Heart right ventricle (tissue), 16 donors: ENCODE data around the gene IL31RA. TPM values are rescaled to one million over a fixed set of nuclear protein-coding genes. Genes with fewer than 3 reads are reported as not detected.
"Not testable (repeated sequence)": the region's sequence is repeated elsewhere in the genome, so short reads cannot be mapped to it uniquely, and the experiment has no call there.

Source experiments
- ATAC-seq, 8 donors: fragments of 200-7000 bp; cut with Tn5 transposase; one replicate each; pipeline ENCODE4 v1.9.1; 2020; ENCODE audit warnings: mild to moderate bottlenecking in 8 of 8, moderate library complexity in 8 of 8, moderate number of reproducible peaks in 1 of 8
- DNase-seq, 2 donors: peaks; one replicate each; pipeline ENCODE4 v3.0.0-alpha.2; 2020
- H3K27ac ChIP-seq, 10 donors: fragments of 200-600 bp; sonication (generic) in 2 of 10; one replicate each; pipeline versions ENCODE4 v1.5.0 to v1.8.0; 2020 to 2022; ENCODE audit warnings: mild to moderate bottlenecking in 3 of 10
- H3K27me3 ChIP-seq, 7 donors: fragments of 200-600 bp; one replicate each; pipeline ENCODE4 v1.8.0; 2021 to 2022; ENCODE audit warnings: mild to moderate bottlenecking in 2 of 7
- H3K36me3 ChIP-seq, 9 donors: fragments of 200-600 bp; sonication (generic) in 1 of 9; one replicate each; pipeline versions ENCODE4 v1.5.0 to v1.8.0; 2020 to 2022; ENCODE audit warnings: mild to moderate bottlenecking in 2 of 9
- H3K4me1 ChIP-seq, 9 donors: fragments of 200-600 bp; sonication (generic) in 1 of 9; one replicate each; pipeline versions ENCODE4 v1.5.0 to v1.8.0; 2020 to 2022; ENCODE audit warnings: mild to moderate bottlenecking in 4 of 9
- H3K4me3 ChIP-seq, 10 donors: fragments of 200-600 bp; sonication (generic) in 2 of 10; one replicate each; pipeline versions ENCODE4 v1.5.0 to v1.8.0; 2020 to 2022; ENCODE audit warnings: mild to moderate bottlenecking in 7 of 10, moderate library complexity in 2 of 10
- H3K9me3 ChIP-seq, 11 donors: fragments of 200-600 bp in 10 of 11; sonication (generic) in 2 of 11; one replicate each; pipeline versions ENCODE4 v1.5.0 to v1.8.0; 2013 to 2022; ENCODE audit warnings: mild to moderate bottlenecking in 2 of 11, control low read depth in 1 of 11, moderate library complexity in 1 of 11
- WGBS, 2 donors: extraction: QIAGEN DNeasy Blood & Tissue Kit; methylation state at CpG; one replicate each; pipeline ENCODE4 v1.1.7; 2013; ENCODE audit warnings: inconsistent platforms in 1 of 2; 5-methylcytosine and 5-hydroxymethylcytosine counted together
- intact Hi-C, 10 donors: fragments of 100-400 bp; cut with DNase I; formaldehyde crosslinking; loops; one replicate each; pipeline versions ENCODE4 v1.11.1 to v1.14.2; 2022
- polyA plus RNA-seq, 2 donors: library from polyadenylated mRNA; stranded (reverse); fragments of 200-250 nt; gene quantifications; one replicate each; pipeline ENCODE4 v1.2.3, GENCODE V29; 2013
- total RNA-seq, 10 donors: library from RNA; stranded (reverse); fragmentation: NEBNext Ultra II Directional in 3 of 10; extraction: Animal tissue kit (Norgen Biotek cat#: 25700) in 3 of 10; gene quantifications; one replicate each; pipeline versions ENCODE4 v1.2.1 to v1.2.4, GENCODE V29; 2021 to 2023
- TF ChIP-seq, protein P1 (sequence below), 9 donors: fragments of 200-600 bp; sonication (generic) in 2 of 9; IDR thresholded peaks; one replicate each; pipeline versions ENCODE4 v1.5.0 to v1.8.0; 2021 to 2022; ENCODE audit warnings: antibody characterized with exemption in 9 of 9, mild to moderate bottlenecking in 5 of 9, moderate library complexity in 1 of 9
- donor health status: Arrhythmogenic right ventricular cardiomyopathy.
- donor health status: ischemic (EF 13 %, LVEDD 7.1; RV severe dilation, severe dysfunction).
- donor health status: healthy with polysubstance abuse.
- donor health status: DM: no; HTN: yes; CAD: no.
- donor health status: DM: no; HTN: no; CAD: no.
- donor health status: ischemic (EF 25% LVEDD 6.9; RV normal size, moderate dysfunction).
- donor health status: ischemic (EF 25% LVEDD 5.7; RV mildly dilated, moderate dysfunction).
- donor health status: healthy.
- donor health status: DM: yes; HTN: yes; CAD: no.
- donor health status: Ischemic cardiomyopathy.
- donor health status: ischemic (EF 35%, LVEDD 5.7; RV mildly dilated, moderate dysfunction).
- donor health status: nonischemic (EF 11% LVEDD 7.7; RV severe dilation, severe dysfunction).
- donor health status: DM: yes; HTN: yes; CAD: no.
- donor health status: PGD.
- donor health status: ischemic (EF 29% LVEDD 5.4; RV normal size, mild dysfunction).
- donor health status: nonischemic (EF 23%, LVEDD 6.1; RV moderate dilation, normal function).

Gene IL31RA
- total and polyA plus RNA-seq, 12 donors, result 0.06 to 1.6 (median 0.76) TPM; not detected in 3

DNA sequence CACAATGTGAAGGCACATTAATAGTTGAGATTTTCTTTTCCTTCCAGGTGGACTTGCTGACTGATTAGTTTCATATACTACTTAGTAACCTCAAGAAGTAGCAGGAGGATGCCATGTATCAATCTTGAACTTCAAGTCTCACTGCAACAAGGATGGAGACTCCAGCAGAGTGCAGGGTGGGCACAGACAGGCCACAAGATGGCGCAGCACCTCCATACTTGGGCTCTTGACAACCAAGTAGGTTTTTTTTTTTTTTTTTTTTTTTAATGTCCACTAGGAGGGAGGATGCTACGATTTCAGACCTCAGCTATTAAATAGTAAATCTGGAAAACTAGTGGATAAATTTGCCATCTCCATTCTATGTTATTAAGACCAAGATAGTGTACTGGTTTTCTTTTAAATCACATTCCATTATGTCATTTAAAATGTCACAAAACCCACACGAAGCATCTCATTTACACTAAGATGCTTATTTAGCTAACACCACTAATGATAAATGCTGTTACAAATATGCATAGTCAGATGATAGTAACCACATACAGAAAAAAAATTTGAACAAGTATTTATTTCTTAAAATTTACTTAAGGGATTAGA, 85.0 kb downstream of the IL31RA start:
- Histone ChIP-seq H3K4me1 (no peaks in the 10 kb centered on the region), H3K27ac (no peak overlapping the region), H3K27me3 (no peaks in the 10 kb centered on the region), H3K9me3 (no peaks in the 10 kb centered on the region), H3K36me3 (peaks cover 0 to 62% (median 25%) of the 10 kb centered on the region in 9 donors), H3K4me3 (no peak overlapping the region)
- ATAC-seq, result peak; percentile 59 to 90 (median 84)
- 28% methylated on average over 3 of the region's 3 CpGs for WGBS, 2 donors
- TF ChIP-seq, protein P1, sequence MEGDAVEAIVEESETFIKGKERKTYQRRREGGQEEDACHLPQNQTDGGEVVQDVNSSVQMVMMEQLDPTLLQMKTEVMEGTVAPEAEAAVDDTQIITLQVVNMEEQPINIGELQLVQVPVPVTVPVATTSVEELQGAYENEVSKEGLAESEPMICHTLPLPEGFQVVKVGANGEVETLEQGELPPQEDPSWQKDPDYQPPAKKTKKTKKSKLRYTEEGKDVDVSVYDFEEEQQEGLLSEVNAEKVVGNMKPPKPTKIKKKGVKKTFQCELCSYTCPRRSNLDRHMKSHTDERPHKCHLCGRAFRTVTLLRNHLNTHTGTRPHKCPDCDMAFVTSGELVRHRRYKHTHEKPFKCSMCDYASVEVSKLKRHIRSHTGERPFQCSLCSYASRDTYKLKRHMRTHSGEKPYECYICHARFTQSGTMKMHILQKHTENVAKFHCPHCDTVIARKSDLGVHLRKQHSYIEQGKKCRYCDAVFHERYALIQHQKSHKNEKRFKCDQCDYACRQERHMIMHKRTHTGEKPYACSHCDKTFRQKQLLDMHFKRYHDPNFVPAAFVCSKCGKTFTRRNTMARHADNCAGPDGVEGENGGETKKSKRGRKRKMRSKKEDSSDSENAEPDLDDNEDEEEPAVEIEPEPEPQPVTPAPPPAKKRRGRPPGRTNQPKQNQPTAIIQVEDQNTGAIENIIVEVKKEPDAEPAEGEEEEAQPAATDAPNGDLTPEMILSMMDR (IDR thresholded peaks at IDR 0.05), result peak; percentile 73 to 97 (median 89)
- peak; percentile 81 to 83 for DNase-seq
- intact Hi-C loops, result loop anchor here in 8 of 10 donors (1.0 to 10.0 kb wide), 8 partner anchors 265 to 909 kb away; no protein-coding TSS in a partner anchor

DNA sequence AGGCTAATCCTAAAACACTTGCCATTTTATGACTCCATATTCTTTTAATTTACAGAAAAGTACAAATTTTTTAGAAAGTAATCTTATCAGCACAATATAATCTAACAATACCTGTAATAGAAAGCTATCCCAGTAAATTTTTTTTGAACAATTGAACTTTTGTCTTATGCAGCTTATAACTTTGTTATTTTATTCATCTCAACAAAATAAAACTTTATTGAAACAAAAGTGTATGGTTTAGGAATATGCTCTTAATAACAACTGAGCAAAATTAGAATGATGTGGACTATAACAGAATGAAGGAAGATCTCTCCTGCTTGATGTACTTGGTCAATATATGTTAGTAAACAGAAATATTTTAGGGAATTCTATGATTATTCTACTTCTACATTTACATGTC, 86.4 kb downstream of the IL31RA start:
- peaks cover 0 to 76% (median 31%) of the 10 kb centered on the region in 9 donors for H3K36me3 ChIP-seq
- DNase-seq, H3K9me3 ChIP-seq: not testable (repeated sequence)

DNA sequence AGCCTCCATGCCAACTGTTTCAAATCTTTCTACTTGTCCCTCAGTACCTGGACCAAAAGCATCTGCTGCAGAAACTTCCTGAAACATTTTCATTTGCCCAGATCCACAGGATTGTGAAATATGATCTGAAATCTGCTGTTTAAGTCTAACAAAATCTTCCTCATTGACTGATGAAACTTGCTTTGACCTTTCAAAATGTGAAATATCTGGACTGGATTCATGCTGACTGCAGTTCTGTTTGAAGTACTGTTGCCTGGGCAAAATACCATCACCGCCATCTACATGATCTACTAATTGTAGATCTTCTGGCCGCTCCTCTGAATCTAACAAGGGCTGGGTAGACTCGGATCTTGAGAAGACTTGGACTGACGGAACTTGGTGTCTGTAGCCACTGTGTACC, 90.0 kb downstream of the IL31RA start:
- H3K4me1 ChIP-seq, H3K4me3 ChIP-seq, H3K9me3 ChIP-seq, ATAC-seq, H3K27ac ChIP-seq, DNase-seq, H3K27me3 ChIP-seq: not testable (repeated sequence)
- WGBS, 2 donors, result 91 to 94% methylated on average over 4 of the region's 4 CpGs
- H3K36me3 ChIP-seq, result peaks cover 0 to 99% (median 43%) of the 10 kb centered on the region in 9 donors
- intact Hi-C loops, result loop anchor here in 1 of 10 donors (10.0 kb wide), 1 partner anchor 656 kb away; no protein-coding TSS in a partner anchor

More for the DNA sequence above, 86.4 kb downstream of the IL31RA start:
- H3K4me3 ChIP-seq, ATAC-seq, H3K27me3 ChIP-seq, H3K4me1 ChIP-seq, H3K27ac ChIP-seq: not testable (repeated sequence)
- intact Hi-C loops, result loop anchor here in 8 of 10 donors (2.0 to 10.0 kb wide), 7 partner anchors 263 to 907 kb away; no protein-coding TSS in a partner anchor

DNA sequence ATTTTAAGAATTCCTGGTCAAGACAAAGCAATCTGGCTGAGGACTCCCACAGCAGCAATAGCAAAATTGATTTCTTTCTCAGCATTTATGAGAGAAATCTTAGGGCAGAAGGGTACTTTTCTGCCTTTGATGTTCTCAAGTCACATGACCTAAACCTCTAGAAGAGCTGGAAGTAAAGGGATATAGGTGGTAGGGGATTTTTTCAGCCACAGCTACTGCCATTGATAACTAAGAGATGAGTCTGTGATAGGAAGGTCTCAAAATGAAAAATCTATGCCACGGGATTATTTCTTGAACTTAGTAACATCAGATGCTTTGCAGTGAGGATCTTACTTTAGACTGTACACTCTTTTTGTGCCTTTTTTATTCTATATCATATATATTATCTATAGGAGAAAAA, 108.1 kb downstream of the IL31RA start:
- Histone ChIP-seq H3K27me3 (no peaks in the 10 kb centered on the region), H3K27ac (no peak overlapping the region), H3K36me3 (peaks cover 0 to 100% (median 67%) of the 10 kb centered on the region in 9 donors), H3K4me3 (no peak overlapping the region), H3K4me1 (no peaks in the 10 kb centered on the region), H3K9me3 (no peaks in the 10 kb centered on the region)
- DNase-seq, result no peak
- 94% methylated on average over 1 of the region's 1 CpG for WGBS, 2 donors
- ATAC-seq, result no peak
- intact Hi-C loops, result loop anchor here in 1 of 10 donors (10.0 kb wide), 1 partner anchor 684 kb away; no protein-coding TSS in a partner anchor
- TF ChIP-seq, protein P1 (IDR thresholded peaks at IDR 0.05), result no peak

DNA sequence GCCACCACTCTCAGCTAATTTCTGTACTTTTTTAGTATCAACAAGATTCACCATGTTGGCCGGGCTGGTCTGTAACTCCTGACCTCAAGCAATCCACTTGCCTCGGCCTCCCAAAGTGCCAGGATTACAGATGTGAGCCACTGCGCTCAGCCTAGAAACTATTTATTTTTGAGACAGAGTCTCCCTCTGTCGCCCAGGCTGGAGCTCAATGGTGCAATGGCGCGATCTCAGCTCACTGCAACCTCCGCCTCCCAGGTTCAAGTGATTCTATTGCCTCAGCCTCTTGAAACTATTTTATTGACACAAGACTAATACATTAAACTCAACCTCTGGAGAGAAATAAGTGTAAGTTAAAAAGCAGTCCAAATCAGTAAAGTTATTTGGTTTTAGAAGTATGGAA, 109.6 kb downstream of the IL31RA start:
- H3K4me1 ChIP-seq, result peaks cover 0 to 8% (median 0%) of the 10 kb centered on the region in 9 donors
- H3K27ac ChIP-seq, result no peak overlapping the region
- TF ChIP-seq, protein P1 (IDR thresholded peaks at IDR 0.05), result no peak
- DNase-seq (no peak), ATAC-seq (no peak)
- H3K36me3 ChIP-seq, result peaks cover 0 to 100% (median 53%) of the 10 kb centered on the region in 9 donors
- no peaks in the 10 kb centered on the region for H3K27me3 ChIP-seq
- 99% methylated on average over 7 of the region's 7 CpGs for WGBS, 2 donors
- H3K4me3 ChIP-seq, result no peak overlapping the region
- intact Hi-C loops, result no loop called here
- no peaks in the 10 kb centered on the region for H3K9me3 ChIP-seq
